Parathyroid adenoma (tissue), 2 donors: ENCODE results near the gene ITIH1.

ENCODE experiments used
- H2AFZ ChIP-seq: fragments of 300-600 bp; sonication (generic); one replicate; pipeline ENCODE4 v1.7.0; 2017; ENCODE audit warnings: antibody characterized with exemption, mild to moderate bottlenecking
- H3K27ac ChIP-seq: fragments of 300-600 bp; sonication (generic); one replicate; pipeline ENCODE4 v1.7.0; 2017
- H3K27me3 ChIP-seq: fragments of 300-600 bp; sonication (generic); one replicate; pipeline ENCODE4 v1.7.0; 2017; ENCODE audit warnings: low read length; ENCODE audit not compliant: control insufficient read depth, insufficient read depth
- H3K36me3 ChIP-seq: fragments of 300-600 bp; sonication (generic); one replicate; pipeline ENCODE4 v1.7.0; 2017; ENCODE audit warnings: low read length; ENCODE audit not compliant: control insufficient read depth, insufficient read depth
- H3K4me1 ChIP-seq: fragments of 300-600 bp; sonication (generic); one replicate; pipeline ENCODE4 v1.7.0; 2017; ENCODE audit warnings: control low read depth
- H3K4me2 ChIP-seq: fragments of 300-600 bp; sonication (generic); one replicate; pipeline ENCODE4 v1.7.0; 2017; ENCODE audit warnings: low read length
- H3K4me3 ChIP-seq: fragments of 300-600 bp; sonication (generic); one replicate; pipeline ENCODE4 v1.7.0; 2017; ENCODE audit warnings: low read depth, low read length
- H3K79me2 ChIP-seq: fragments of 300-600 bp; sonication (generic); one replicate; pipeline ENCODE4 v1.7.0; 2017; ENCODE audit warnings: control low read depth
- H3K9ac ChIP-seq: fragments of 300-600 bp; sonication (generic); one replicate; pipeline ENCODE4 v1.7.0; 2017; ENCODE audit warnings: mild to moderate bottlenecking
- H3K9me3 ChIP-seq: fragments of 300-600 bp; sonication (generic); one replicate; pipeline ENCODE4 v1.7.0; 2017; ENCODE audit warnings: low read length; ENCODE audit not compliant: control insufficient read depth
- TF ChIP-seq, protein P1 (sequence below): fragments of 300-600 bp; sonication (generic); IDR thresholded peaks from one replicate; pipeline ENCODE4 v1.7.0; 2017; ENCODE audit warnings: antibody characterized with exemption, mild to moderate bottlenecking
- donor health status: primary hyperparathyroidism.

Gene ITIH1

DNA sequence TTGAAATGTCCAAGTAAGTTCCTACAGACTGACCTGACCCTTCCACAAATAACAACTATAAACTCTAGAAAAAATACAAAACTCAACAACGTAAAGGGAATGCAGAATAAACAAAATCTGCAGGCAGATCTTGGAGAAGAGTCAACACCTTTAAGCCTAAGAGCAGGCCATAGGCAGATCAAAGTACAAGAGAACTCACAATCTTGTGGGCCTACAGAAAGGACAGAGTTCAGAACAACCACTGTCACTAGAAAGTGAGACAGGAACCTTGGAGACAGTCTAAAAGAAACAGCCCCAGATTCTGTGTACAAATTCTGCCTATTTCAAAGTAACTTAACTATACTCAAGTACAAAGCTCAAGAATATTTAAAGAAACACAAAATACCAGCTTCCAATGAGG is 37.7 kb upstream of the ITIH1 start:
- Histone ChIP-seq H3K4me3 (no peak overlapping the region), H3K4me1 (no peaks in the 10 kb centered on the region), H3K27ac (no peak overlapping the region), H3K79me2 (no peaks in the 10 kb centered on the region), H3K4me2 (no peak overlapping the region), H3K9me3 (no peaks in the 10 kb centered on the region), H3K27me3 (no peaks in the 10 kb centered on the region), H3K36me3 (no peaks in the 10 kb centered on the region), H2AFZ (no peak overlapping the region), H3K9ac (no peak overlapping the region)
- TF ChIP-seq, protein P1, sequence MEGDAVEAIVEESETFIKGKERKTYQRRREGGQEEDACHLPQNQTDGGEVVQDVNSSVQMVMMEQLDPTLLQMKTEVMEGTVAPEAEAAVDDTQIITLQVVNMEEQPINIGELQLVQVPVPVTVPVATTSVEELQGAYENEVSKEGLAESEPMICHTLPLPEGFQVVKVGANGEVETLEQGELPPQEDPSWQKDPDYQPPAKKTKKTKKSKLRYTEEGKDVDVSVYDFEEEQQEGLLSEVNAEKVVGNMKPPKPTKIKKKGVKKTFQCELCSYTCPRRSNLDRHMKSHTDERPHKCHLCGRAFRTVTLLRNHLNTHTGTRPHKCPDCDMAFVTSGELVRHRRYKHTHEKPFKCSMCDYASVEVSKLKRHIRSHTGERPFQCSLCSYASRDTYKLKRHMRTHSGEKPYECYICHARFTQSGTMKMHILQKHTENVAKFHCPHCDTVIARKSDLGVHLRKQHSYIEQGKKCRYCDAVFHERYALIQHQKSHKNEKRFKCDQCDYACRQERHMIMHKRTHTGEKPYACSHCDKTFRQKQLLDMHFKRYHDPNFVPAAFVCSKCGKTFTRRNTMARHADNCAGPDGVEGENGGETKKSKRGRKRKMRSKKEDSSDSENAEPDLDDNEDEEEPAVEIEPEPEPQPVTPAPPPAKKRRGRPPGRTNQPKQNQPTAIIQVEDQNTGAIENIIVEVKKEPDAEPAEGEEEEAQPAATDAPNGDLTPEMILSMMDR: no peak

DNA sequence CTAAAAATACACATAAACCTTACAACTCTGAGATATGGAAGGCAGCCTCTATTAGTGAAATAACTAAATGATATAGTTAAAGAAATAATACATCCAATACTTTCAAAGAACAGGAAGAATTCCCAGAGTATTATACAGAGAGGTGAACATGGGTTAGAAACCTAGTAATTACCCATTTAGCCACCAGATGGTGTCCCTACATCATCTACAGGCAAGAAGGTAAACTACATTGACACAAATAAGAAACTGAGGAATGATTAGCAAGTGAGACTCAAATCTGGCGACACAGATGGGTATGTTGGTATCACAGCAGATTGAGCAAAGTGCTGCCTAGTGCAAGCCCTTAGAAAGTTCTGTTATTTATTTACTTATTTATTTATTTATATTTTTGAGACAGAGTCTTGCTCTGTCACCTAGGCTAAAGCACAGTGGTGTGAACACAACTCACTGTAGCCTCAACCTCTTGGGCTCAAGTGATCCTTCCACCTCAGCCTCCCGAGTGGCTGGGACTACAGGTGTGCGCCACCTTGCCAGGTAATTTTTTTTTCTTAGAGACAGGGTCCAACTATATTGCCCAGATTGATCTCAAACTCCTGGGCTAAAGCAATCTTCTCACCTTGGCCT is 34.9 kb upstream of the ITIH1 start:
- no peak overlapping the region for H2AFZ ChIP-seq
- H3K4me3 ChIP-seq: no peak overlapping the region
- TF ChIP-seq, protein P1: peak; percentile 18
- H3K27me3 ChIP-seq: no peaks in the 10 kb centered on the region
- no peak overlapping the region for H3K27ac ChIP-seq
- no peak overlapping the region for H3K9ac ChIP-seq
- H3K4me2 ChIP-seq: no peak overlapping the region
- no peaks in the 10 kb centered on the region for H3K79me2 ChIP-seq
- no peaks in the 10 kb centered on the region for H3K9me3 ChIP-seq
- no peaks in the 10 kb centered on the region for H3K4me1 ChIP-seq
- no peaks in the 10 kb centered on the region for H3K36me3 ChIP-seq

DNA sequence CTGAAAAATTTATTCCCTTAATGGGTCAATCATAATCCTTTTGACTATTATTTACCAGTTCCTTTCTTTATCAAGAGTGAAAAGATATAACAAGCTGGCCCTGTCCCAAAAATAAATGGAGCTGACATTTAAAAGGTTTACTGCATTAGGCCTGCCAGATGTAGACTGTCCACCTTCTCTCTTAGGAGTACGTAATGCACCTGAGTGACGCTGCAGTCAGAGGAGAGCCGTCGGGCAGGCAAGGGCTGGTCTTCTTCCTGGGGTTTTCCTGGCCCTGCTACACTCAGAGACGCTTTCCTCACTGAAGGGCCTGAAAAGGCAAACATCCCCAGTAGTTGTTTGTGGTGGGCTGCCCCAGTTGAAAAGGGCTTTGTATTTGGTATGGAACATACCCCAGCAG is 34.2 kb upstream of the ITIH1 start:
- no peaks in the 10 kb centered on the region for H3K4me1 ChIP-seq
- H3K27ac ChIP-seq: no peak overlapping the region
- no peak overlapping the region for H3K9ac ChIP-seq
- H3K27me3 ChIP-seq: no peaks in the 10 kb centered on the region
- TF ChIP-seq, protein P1: no peak
- no peaks in the 10 kb centered on the region for H3K36me3 ChIP-seq
- no peak overlapping the region for H3K4me3 ChIP-seq
- H3K79me2 ChIP-seq: no peaks in the 10 kb centered on the region
- no peaks in the 10 kb centered on the region for H3K9me3 ChIP-seq
- no peak overlapping the region for H2AFZ ChIP-seq
- H3K4me2 ChIP-seq: no peak overlapping the region

DNA sequence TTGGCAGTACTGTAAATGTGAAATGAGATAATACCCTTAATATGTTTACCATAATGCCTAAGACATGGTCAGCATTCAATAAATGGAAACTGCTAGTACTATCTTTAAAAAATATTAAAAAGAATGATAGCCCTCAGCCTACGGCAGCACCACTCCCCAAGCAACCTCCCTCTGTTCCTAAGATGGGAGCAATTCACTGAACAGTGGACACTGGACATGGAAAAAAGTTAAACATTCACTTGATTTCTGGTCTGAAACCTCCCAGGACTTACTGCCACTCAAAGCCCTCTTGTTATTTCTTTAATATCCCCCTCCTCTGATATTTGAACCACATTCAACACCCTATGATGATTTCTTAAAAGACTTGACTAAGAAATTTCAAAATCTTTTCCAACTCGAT is 33.7 kb upstream of the ITIH1 start:
- Histone ChIP-seq H3K4me2 (no peak overlapping the region), H2AFZ (no peak overlapping the region), H3K27ac (no peak overlapping the region), H3K36me3 (no peaks in the 10 kb centered on the region), H3K9me3 (no peaks in the 10 kb centered on the region), H3K4me1 (no peaks in the 10 kb centered on the region), H3K27me3 (no peaks in the 10 kb centered on the region), H3K4me3 (no peak overlapping the region), H3K79me2 (no peaks in the 10 kb centered on the region), H3K9ac (no peak overlapping the region)
- TF ChIP-seq, protein P1: no peak

DNA sequence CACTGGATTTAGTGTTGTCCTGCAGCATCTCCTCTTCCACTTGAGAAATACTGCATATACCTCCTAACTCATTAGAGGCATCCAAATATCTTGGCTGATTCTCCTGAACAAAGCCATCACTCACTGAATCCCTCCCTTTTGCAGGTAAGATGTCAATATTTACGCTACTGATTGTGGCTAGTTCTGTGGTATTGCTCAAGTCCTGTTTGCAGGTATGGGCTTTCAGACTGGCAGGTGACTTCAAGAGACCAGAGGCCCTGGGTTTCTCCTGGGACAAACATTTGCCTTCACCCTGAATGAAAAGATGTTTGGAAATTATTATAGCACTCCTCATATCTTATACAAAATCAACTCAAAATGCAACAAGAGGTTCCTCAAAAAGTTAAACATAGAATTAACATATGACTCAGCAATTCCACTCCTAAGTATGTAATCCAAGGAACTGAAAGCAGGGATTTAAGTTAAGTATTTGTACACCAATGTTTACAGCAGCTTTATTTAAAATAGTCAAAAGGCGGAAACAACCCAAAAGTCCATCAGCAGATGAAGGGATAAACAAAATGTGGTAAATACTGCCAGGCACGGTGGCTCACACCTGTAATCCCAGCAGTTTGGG is 25.2 kb upstream of the ITIH1 start:
- H3K27me3 ChIP-seq: no peaks in the 10 kb centered on the region
- no peak overlapping the region for H2AFZ ChIP-seq
- no peaks in the 10 kb centered on the region for H3K36me3 ChIP-seq
- no peak overlapping the region for H3K4me2 ChIP-seq
- peaks cover 3% of the 10 kb centered on the region for H3K79me2 ChIP-seq
- TF ChIP-seq, protein P1: no peak
- H3K9me3 ChIP-seq: no peaks in the 10 kb centered on the region
- no peak overlapping the region for H3K9ac ChIP-seq
- no peak overlapping the region for H3K27ac ChIP-seq
- no peak overlapping the region for H3K4me3 ChIP-seq
- no peaks in the 10 kb centered on the region for H3K4me1 ChIP-seq
